Mammary epithelial cell (primary cell): Measurements from ENCODE around the gene ZNF217.

Source experiments
- CTCF ChIP-seq, 2 donors: IDR thresholded peaks in 1 of 2; conservative IDR thresholded peaks in 1 of 2; 2 replicates each; pipeline ENCODE4 v1.5.1; 2011 to 2012; ENCODE audit warnings: inconsistent platforms in 2 of 2, low read length in 2 of 2, mild to moderate bottlenecking in 2 of 2, control low read depth in 1 of 2, low read depth in 1 of 2; ENCODE audit not compliant: insufficient read depth in 1 of 2; ENCODE audit errors: extremely low read depth in 1 of 2
- EZH2 ChIP-seq: IDR thresholded peaks from 2 replicates; pipeline ENCODE4 v1.6.1; 2012; ENCODE audit warnings: low read length, inconsistent platforms, borderline replicate concordance

- TF ChIP-seq CTCF (conservative IDR thresholded peaks at IDR 0.05 in 1 of 2, IDR thresholded peaks at IDR 0.05 in 1 of 2; ENCODE audit: extremely low read depth in 1 of 2, insufficient read depth in 1 of 2, low read depth in 1 of 2, low read length in 2 of 2), result no peak
- no peak for TF ChIP-seq EZH2
These were observed 13.1 kb downstream of the ZNF217 start for GRCh38 chr20:53580376-53581111.
